HepG2 (cell line): Measurements from ENCODE around the gene GRHPR. TPM values are rescaled to one million over a fixed set of nuclear protein-coding genes. Genes with fewer than 3 reads are reported as not detected.

Source experiments
- CENPT ChIP-seq: sonication (generic); formaldehyde crosslinking; IDR thresholded peaks from 2 replicates; pipeline ENCODE4 v1.8.0; 2022; ENCODE audit warnings: low read depth, mild to moderate bottlenecking, moderate library complexity, missing genetic modification reagents
- ESRRA ChIP-seq: sonication (generic); formaldehyde crosslinking; IDR thresholded peaks from 2 replicates; pipeline ENCODE4 v1.5.1; 2020; ENCODE audit warnings: mild to moderate bottlenecking, low read depth, missing genetic modification reagents
- HOXA9 ChIP-seq: sonication (generic); formaldehyde crosslinking; IDR thresholded peaks from 2 replicates; pipeline ENCODE4 v1.8.1; 2022; ENCODE audit warnings: missing genetic modification reagents, mild to moderate bottlenecking, moderate library complexity, borderline replicate concordance
- IRX3 ChIP-seq: sonication (generic); formaldehyde crosslinking; IDR thresholded peaks from 2 replicates; pipeline ENCODE4 v1.8.1; 2023; ENCODE audit warnings: mild to moderate bottlenecking, low read depth, missing genetic modification reagents, borderline replicate concordance
- KAT2B ChIP-seq: fragments of 150-350 bp; IDR thresholded peaks from 2 replicates; pipeline ENCODE4 v1.6.1; 2014; ENCODE audit warnings: low read depth, low read length, borderline replicate concordance
- KLF11 ChIP-seq: IDR thresholded peaks from 2 replicates; pipeline ENCODE4 v1.6.1; 2016; ENCODE audit warnings: missing compliant biosample characterization
- MAFF ChIP-seq: IDR thresholded peaks from 2 replicates; pipeline ENCODE4 v1.6.1; 2011; ENCODE audit warnings: low read depth, low read length, improper control_type of control experiment
- NBN ChIP-seq: fragments of 450-650 bp; conservative IDR thresholded peaks from 2 replicates; pipeline ENCODE4 v1.6.1; 2017
- NFIC ChIP-seq: IDR thresholded peaks from 2 replicates; pipeline ENCODE4 v1.6.1; 2012; ENCODE audit warnings: mild to moderate bottlenecking, low read length, inconsistent platforms
- RFXAP ChIP-seq: sonication (generic); formaldehyde crosslinking; IDR thresholded peaks from 2 replicates; pipeline ENCODE4 v1.4.0; 2020; ENCODE audit warnings: missing genetic modification reagents, borderline replicate concordance
- U2AF2 ChIP-seq: fragments of 200-400 bp; formaldehyde crosslinking; IDR thresholded peaks from 2 replicates; pipeline ENCODE4 v1.6.1; 2017; ENCODE audit warnings: low read depth, mild to moderate bottlenecking, low read length
- ZFP90 ChIP-seq: sonication (generic); formaldehyde crosslinking; IDR thresholded peaks from 2 replicates; pipeline ENCODE4 v1.8.0; 2022; ENCODE audit warnings: missing genetic modification reagents, mild to moderate bottlenecking, inconsistent platforms, borderline replicate concordance
- ZMAT3 ChIP-seq: sonication (generic); formaldehyde crosslinking; conservative IDR thresholded peaks from 2 replicates; pipeline ENCODE4 v1.7.0; 2021; ENCODE audit warnings: missing genetic modification reagents
- ZNF354B ChIP-seq: sonication (generic); formaldehyde crosslinking; IDR thresholded peaks from 2 replicates; pipeline ENCODE4 v1.8.0; 2022; ENCODE audit warnings: mild to moderate bottlenecking, missing genetic modification reagents
- ZNF430 ChIP-seq: sonication (generic); formaldehyde crosslinking; IDR thresholded peaks from 2 replicates; pipeline ENCODE4 v1.9.0; 2021; ENCODE audit warnings: mild to moderate bottlenecking, missing genetic modification reagents
- ZNF782 ChIP-seq: sonication (generic); formaldehyde crosslinking; IDR thresholded peaks from 2 replicates; pipeline ENCODE4 v1.4.0; 2020; ENCODE audit warnings: missing genetic modification reagents, mild to moderate bottlenecking, borderline replicate concordance
- ZNF891 ChIP-seq: sonication (generic); formaldehyde crosslinking; IDR thresholded peaks from 2 replicates; pipeline ENCODE4 v1.5.0; 2020; ENCODE audit warnings: mild to moderate bottlenecking, missing genetic modification reagents
- ZSCAN20 ChIP-seq: sonication (generic); formaldehyde crosslinking; IDR thresholded peaks from 2 replicates; pipeline ENCODE4 v1.4.0; 2020; ENCODE audit warnings: missing genetic modification reagents, mild to moderate bottlenecking, borderline replicate concordance
- ZSCAN21 ChIP-seq: sonication (generic); formaldehyde crosslinking; IDR thresholded peaks from 2 replicates; pipeline ENCODE4 v1.8.0; 2022; ENCODE audit warnings: mild to moderate bottlenecking, missing genetic modification reagents, moderate library complexity, borderline replicate concordance
- polyA plus RNA-seq, 8 experiments: library from polyadenylated mRNA; depleted of rRNA in 3 of 8; stranded (reverse) in 7 of 8; unstranded in 1 of 8; fragments of >200 nt; fragmentation: Illumina TruSeq in 4 of 8; extraction: Trizol in 4 of 8; gene quantifications; 2 replicates each; pipeline versions ENCODE4 v1.2.1 to v1.2.3, GENCODE V29; 2011 to 2016; ENCODE audit warnings: low read depth in 4 of 8, missing spikeins in 1 of 8, mixed read lengths in 1 of 8; ENCODE audit not compliant: insufficient read depth in 1 of 8
- total RNA-seq, 5 experiments: library from RNA; depleted of rRNA; stranded (reverse); fragments of >200 nt; fragmentation: Illumina TruSeq; extraction: Trizol; gene quantifications; 2 replicates each; pipeline ENCODE4 v1.2.3, GENCODE V29; 2016; ENCODE audit warnings: low read depth in 1 of 5
- TF ChIP-seq, protein P1 (sequence below): sonication (generic); formaldehyde crosslinking; IDR thresholded peaks from 2 replicates; pipeline ENCODE4 v1.5.0; 2020; ENCODE audit warnings: mild to moderate bottlenecking, missing genetic modification reagents
- TF ChIP-seq, protein P2 (sequence below): sonication (generic); formaldehyde crosslinking; IDR thresholded peaks from 2 replicates; pipeline ENCODE4 v1.5.1; 2020; ENCODE audit warnings: mild to moderate bottlenecking, missing genetic modification reagents
- TF ChIP-seq, protein P3 (sequence below): sonication (generic); formaldehyde crosslinking; IDR thresholded peaks from 2 replicates; pipeline ENCODE4 v1.4.0; 2020; ENCODE audit warnings: missing genetic modification reagents, borderline replicate concordance

GRHPR gene
- total and polyA plus RNA-seq, 2 of the 13 experiments (the other 11 are each of a cell fraction or from before 2014, with no cell fraction given), result 113 to 115 TPM

DNA sequence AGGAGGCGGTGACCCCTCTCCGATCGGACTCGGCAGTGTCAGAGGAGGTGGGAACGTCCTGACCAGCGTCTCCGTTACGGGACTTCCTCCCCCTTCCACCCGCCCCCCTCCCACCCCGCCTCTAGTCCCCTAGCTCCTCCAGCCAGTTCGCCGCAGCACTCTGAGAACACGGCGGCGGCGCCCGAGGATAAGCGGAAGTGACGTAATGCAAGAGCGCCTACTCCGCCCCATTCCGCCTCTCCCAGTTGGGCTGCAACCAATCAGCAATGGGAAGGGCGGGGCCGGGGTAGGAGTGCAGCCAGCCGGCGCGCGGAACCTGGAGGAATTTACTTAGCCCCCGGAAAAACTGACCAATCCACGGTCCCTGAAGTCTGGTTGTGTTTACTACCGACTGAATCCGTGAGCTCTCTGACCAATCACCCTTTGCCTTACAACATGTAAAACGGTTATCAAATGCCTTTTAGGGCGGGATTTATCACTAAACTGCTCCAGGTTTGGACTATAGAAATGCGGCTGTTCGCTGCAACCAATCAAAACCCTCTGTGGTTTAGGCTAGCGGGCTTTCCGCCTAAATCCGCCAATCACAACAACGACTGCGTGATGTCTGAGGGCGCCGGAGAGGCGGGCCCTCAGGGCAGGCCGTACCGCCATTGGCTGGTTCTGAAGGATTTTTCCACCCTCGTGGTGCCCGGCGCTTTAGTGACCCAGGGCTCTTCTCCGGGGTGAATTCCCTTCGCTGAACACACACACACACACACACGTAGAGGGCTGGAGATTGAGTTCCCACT lies 42.9 kb downstream of the GRHPR start, which contains the start of gene ZBTB5 (continued):
- TF ChIP-seq, protein P1, sequence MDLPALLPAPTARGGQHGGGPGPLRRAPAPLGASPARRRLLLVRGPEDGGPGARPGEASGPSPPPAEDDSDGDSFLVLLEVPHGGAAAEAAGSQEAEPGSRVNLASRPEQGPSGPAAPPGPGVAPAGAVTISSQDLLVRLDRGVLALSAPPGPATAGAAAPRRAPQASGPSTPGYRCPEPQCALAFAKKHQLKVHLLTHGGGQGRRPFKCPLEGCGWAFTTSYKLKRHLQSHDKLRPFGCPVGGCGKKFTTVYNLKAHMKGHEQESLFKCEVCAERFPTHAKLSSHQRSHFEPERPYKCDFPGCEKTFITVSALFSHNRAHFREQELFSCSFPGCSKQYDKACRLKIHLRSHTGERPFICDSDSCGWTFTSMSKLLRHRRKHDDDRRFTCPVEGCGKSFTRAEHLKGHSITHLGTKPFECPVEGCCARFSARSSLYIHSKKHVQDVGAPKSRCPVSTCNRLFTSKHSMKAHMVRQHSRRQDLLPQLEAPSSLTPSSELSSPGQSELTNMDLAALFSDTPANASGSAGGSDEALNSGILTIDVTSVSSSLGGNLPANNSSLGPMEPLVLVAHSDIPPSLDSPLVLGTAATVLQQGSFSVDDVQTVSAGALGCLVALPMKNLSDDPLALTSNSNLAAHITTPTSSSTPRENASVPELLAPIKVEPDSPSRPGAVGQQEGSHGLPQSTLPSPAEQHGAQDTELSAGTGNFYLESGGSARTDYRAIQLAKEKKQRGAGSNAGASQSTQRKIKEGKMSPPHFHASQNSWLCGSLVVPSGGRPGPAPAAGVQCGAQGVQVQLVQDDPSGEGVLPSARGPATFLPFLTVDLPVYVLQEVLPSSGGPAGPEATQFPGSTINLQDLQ (CRISPR knock-in tag), result no peak
- TF ChIP-seq ZNF430 (CRISPR knock-in tag) (no peak), ZNF354B (no peak), KLF11 (CRISPR knock-in tag) (no peak), MAFF (no peak), ZNF891 (CRISPR knock-in tag) (no peak), ZSCAN21 (no peak), ZFP90 (CRISPR knock-in tag) (no peak), HOXA9 (no peak), ZMAT3 (CRISPR knock-in tag) (peak; percentile 58; the same call in 1 of the 2 replicates), KAT2B (no peak), IRX3 (CRISPR knock-in tag) (no peak), RFXAP (CRISPR knock-in tag) (peak; percentile 83), ZSCAN20 (CRISPR knock-in tag) (no peak), ESRRA (CRISPR knock-in tag) (no peak), NFIC (no peak), NBN (no peak), ZNF782 (CRISPR knock-in tag) (no peak; the same call in 1 of the 2 replicates), U2AF2 (no peak), CENPT (no peak)
- TF ChIP-seq, protein P2, sequence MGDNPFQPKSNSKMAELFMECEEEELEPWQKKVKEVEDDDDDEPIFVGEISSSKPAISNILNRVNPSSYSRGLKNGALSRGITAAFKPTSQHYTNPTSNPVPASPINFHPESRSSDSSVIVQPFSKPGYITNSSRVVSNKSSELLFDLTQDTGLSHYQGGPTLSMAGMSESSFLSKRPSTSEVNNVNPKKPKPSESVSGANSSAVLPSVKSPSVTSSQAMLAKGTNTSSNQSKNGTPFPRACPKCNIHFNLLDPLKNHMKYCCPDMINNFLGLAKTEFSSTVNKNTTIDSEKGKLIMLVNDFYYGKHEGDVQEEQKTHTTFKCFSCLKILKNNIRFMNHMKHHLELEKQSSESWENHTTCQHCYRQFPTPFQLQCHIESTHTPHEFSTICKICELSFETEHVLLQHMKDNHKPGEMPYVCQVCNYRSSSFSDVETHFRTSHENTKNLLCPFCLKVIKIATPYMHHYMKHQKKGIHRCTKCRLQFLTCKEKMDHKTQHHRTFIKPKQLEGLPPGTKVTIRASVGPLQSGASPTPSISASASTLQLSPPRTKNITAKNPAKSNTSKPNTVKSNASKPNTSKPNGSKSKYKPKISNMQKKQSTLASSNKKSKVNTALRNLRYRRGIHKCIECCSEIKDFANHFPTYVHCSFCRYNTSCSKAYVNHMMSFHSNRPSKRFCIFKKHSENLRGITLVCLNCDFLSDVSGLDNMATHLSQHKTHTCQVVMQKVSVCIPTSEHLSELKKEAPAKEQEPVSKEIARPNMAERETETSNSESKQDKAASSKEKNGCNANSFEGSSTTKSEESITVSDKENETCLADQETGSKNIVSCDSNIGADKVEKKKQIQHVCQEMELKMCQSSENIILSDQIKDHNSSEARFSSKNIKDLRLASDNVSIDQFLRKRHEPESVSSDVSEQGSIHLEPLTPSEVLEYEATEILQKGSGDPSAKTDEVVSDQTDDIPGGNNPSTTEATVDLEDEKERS (CRISPR knock-in tag), result no peak
- TF ChIP-seq, protein P3, sequence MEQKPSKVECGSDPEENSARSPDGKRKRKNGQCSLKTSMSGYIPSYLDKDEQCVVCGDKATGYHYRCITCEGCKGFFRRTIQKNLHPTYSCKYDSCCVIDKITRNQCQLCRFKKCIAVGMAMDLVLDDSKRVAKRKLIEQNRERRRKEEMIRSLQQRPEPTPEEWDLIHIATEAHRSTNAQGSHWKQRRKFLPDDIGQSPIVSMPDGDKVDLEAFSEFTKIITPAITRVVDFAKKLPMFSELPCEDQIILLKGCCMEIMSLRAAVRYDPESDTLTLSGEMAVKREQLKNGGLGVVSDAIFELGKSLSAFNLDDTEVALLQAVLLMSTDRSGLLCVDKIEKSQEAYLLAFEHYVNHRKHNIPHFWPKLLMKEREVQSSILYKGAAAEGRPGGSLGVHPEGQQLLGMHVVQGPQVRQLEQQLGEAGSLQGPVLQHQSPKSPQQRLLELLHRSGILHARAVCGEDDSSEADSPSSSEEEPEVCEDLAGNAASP (CRISPR knock-in tag), result no peak
